Measurements from ENCODE around the gene BMP8A. TPM values are rescaled to one million over a fixed set of nuclear protein-coding genes. Genes with fewer than 3 reads are reported as not detected.

BMP8A gene
- total and polyA plus RNA-seq, 2 donors = 0.02 to 2.0 TPM

Other genes with a start within 250 kb of the BMP8A start
- 49.2 TPM for gene PABPC4, start 85.2 kb downstream of the BMP8A start, total RNA-seq
- 122 TPM for gene PABPC4, start 85.2 kb downstream of the BMP8A start, polyA plus RNA-seq
- 0.42 TPM for gene HEYL, start 148.0 kb downstream of the BMP8A start, total RNA-seq
- gene HEYL, start 148.0 kb downstream of the BMP8A start, polyA plus RNA-seq = 2.6 TPM
- gene NT5C1A, start 180.5 kb downstream of the BMP8A start, total RNA-seq = 0.09 TPM
- not detected for gene NT5C1A, start 180.5 kb downstream of the BMP8A start, polyA plus RNA-seq
- gene HPCAL4, start 199.8 kb downstream of the BMP8A start, total RNA-seq = 0.24 TPM
- 0.34 TPM for gene HPCAL4, start 199.8 kb downstream of the BMP8A start, polyA plus RNA-seq
- 45.0 TPM for gene PPIE, start 247.2 kb downstream of the BMP8A start, total RNA-seq
- 54.2 TPM for gene PPIE, start 247.2 kb downstream of the BMP8A start, polyA plus RNA-seq

Data from thymus (tissue), 2 donors.